Measurements from ENCODE around the gene ZNF865. TPM values are rescaled to one million over a fixed set of nuclear protein-coding genes. Genes with fewer than 3 reads are reported as not detected.

ZNF865 gene
- polyA plus RNA-seq, 1 donor from 2014 or later: 1.7 TPM

DNA sequence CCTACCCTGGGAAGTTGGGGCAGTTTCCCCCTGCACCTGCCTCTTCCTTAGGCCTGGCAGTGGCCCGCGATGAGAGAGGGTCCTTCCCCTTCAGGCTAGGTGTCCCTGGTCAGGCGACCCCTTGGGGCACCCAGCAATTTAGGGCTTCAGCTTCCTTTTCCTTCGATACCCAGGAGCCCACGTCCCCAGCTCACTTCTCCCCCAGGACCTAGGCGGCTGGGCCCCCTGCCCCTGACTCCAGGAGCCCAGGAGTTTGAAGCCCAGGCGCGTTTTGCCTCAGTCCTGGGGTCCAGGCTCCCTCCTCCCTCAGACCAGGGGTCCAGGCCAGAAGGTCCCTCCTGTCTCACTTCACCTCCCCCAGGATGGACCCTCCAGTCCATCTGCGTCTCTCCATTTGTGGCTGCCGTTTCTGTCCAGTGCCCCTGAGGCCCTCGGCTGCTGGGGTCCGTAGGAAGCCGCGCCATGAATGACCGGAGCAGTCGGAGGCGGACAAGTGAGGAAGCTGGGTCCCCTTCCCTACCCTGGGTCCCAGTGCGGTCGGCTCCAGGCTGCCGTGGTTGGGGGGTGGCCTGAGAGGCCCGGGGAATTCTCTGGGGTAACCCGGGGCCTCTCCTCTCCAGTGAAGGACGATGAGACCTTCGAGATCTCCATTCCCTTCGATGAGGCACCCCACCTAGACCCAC is 43.3 kb downstream of the ZNF865 start:
- Histone ChIP-seq H3K36me3 (ENCODE audit: insufficient read depth, low read length) (no peaks in the 10 kb centered on the region), H3K79me2 (replicated peaks; ENCODE audit: insufficient read depth, low read length) (peaks cover 13% of the 10 kb centered on the region), H3K9me2 (ENCODE audit: insufficient read depth, low read length) (no peaks in the 10 kb centered on the region), H3K4me2 (ENCODE audit: low read length) (peak overlapping the region; percentile 92), H3K4me3 (ENCODE audit: low read length) (peak overlapping the region; percentile 94), H3K27ac (ENCODE audit: low read length) (peak overlapping the region; percentile 76), H4K20me1 (ENCODE audit: insufficient read depth) (no peaks in the 10 kb centered on the region), H3K9me3 (ENCODE audit: low read length) (no peaks in the 10 kb centered on the region), H3K27me3 (ENCODE audit: insufficient read depth, low read depth, low read length) (no peaks in the 10 kb centered on the region), H3F3A (ENCODE audit: insufficient read depth, low read length, poor library complexity, severe bottlenecking) (no peaks in the 10 kb centered on the region), H2AFZ (ENCODE audit: low read depth, low read length) (no peak overlapping the region), H3K9ac (ENCODE audit: low read length) (peak overlapping the region; percentile 89)
- TF ChIP-seq RAD21 (conservative IDR thresholded peaks at IDR 0.05) (no peak), SMC3 (conservative IDR thresholded peaks at IDR 0.05; ENCODE audit: poor library complexity) (no peak), TAF1 (IDR thresholded peaks at IDR 0.05; ENCODE audit: low read depth) (no peak), EZH2 (IDR thresholded peaks at IDR 0.05; ENCODE audit: borderline replicate concordance, insufficient read depth, low read length, poor library complexity, severe bottlenecking) (no peak), EP300 (conservative IDR thresholded peaks at IDR 0.05; ENCODE audit: poor library complexity, severe bottlenecking) (no peak), POLR2AphosphoS5 (IDR thresholded peaks at IDR 0.05) (no peak)
- TF ChIP-seq, protein P1, sequence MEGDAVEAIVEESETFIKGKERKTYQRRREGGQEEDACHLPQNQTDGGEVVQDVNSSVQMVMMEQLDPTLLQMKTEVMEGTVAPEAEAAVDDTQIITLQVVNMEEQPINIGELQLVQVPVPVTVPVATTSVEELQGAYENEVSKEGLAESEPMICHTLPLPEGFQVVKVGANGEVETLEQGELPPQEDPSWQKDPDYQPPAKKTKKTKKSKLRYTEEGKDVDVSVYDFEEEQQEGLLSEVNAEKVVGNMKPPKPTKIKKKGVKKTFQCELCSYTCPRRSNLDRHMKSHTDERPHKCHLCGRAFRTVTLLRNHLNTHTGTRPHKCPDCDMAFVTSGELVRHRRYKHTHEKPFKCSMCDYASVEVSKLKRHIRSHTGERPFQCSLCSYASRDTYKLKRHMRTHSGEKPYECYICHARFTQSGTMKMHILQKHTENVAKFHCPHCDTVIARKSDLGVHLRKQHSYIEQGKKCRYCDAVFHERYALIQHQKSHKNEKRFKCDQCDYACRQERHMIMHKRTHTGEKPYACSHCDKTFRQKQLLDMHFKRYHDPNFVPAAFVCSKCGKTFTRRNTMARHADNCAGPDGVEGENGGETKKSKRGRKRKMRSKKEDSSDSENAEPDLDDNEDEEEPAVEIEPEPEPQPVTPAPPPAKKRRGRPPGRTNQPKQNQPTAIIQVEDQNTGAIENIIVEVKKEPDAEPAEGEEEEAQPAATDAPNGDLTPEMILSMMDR (IDR thresholded peaks at IDR 0.05; ENCODE audit: poor library complexity, severe bottlenecking): no peak
- TF ChIP-seq, protein P2, sequence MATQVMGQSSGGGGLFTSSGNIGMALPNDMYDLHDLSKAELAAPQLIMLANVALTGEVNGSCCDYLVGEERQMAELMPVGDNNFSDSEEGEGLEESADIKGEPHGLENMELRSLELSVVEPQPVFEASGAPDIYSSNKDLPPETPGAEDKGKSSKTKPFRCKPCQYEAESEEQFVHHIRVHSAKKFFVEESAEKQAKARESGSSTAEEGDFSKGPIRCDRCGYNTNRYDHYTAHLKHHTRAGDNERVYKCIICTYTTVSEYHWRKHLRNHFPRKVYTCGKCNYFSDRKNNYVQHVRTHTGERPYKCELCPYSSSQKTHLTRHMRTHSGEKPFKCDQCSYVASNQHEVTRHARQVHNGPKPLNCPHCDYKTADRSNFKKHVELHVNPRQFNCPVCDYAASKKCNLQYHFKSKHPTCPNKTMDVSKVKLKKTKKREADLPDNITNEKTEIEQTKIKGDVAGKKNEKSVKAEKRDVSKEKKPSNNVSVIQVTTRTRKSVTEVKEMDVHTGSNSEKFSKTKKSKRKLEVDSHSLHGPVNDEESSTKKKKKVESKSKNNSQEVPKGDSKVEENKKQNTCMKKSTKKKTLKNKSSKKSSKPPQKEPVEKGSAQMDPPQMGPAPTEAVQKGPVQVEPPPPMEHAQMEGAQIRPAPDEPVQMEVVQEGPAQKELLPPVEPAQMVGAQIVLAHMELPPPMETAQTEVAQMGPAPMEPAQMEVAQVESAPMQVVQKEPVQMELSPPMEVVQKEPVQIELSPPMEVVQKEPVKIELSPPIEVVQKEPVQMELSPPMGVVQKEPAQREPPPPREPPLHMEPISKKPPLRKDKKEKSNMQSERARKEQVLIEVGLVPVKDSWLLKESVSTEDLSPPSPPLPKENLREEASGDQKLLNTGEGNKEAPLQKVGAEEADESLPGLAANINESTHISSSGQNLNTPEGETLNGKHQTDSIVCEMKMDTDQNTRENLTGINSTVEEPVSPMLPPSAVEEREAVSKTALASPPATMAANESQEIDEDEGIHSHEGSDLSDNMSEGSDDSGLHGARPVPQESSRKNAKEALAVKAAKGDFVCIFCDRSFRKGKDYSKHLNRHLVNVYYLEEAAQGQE (IDR thresholded peaks at IDR 0.05; ENCODE audit: borderline replicate concordance): no peak

GRCh38 chr19:55649268-55650125 is 44.0 kb downstream of the ZNF865 start:
- H4K20me1 ChIP-seq (ENCODE audit: insufficient read depth): no peaks in the 10 kb centered on the region
- H3K27ac ChIP-seq (ENCODE audit: low read length): no peak overlapping the region
- no peaks in the 10 kb centered on the region for H3K9me2 ChIP-seq (ENCODE audit: insufficient read depth, low read length)
- no peaks in the 10 kb centered on the region for H3K36me3 ChIP-seq (ENCODE audit: insufficient read depth, low read length)
- H3K9ac ChIP-seq (ENCODE audit: low read length): peak overlapping the region; percentile 89
- peak overlapping the region; percentile 94 for H3K4me3 ChIP-seq (ENCODE audit: low read length)
- H3K9me3 ChIP-seq (ENCODE audit: low read length): no peaks in the 10 kb centered on the region
- H3F3A ChIP-seq (ENCODE audit: insufficient read depth, low read length, poor library complexity, severe bottlenecking): no peaks in the 10 kb centered on the region
- H3K79me2 ChIP-seq (replicated peaks; ENCODE audit: insufficient read depth, low read length): peaks cover 8% of the 10 kb centered on the region
- no peak overlapping the region for H2AFZ ChIP-seq (ENCODE audit: low read depth, low read length)
- TF ChIP-seq MXI1 (conservative IDR thresholded peaks at IDR 0.05; ENCODE audit: poor library complexity, severe bottlenecking) (no peak), POLR2AphosphoS5 (IDR thresholded peaks at IDR 0.05) (no peak), SMC3 (conservative IDR thresholded peaks at IDR 0.05; ENCODE audit: poor library complexity) (no peak), RAD21 (conservative IDR thresholded peaks at IDR 0.05) (no peak)
- TF ChIP-seq, protein P2 (IDR thresholded peaks at IDR 0.05; ENCODE audit: borderline replicate concordance): no peak
- TF ChIP-seq, protein P1 (IDR thresholded peaks at IDR 0.05; ENCODE audit: poor library complexity, severe bottlenecking): no peak
- peak overlapping the region; percentile 92 for H3K4me2 ChIP-seq (ENCODE audit: low read length)
- no peaks in the 10 kb centered on the region for H3K27me3 ChIP-seq (ENCODE audit: insufficient read depth, low read depth, low read length)
